Activated CD4-positive, CD25-positive, alpha-beta regulatory T cell treated with anti-CD3 and anti-CD28 coated beads, Interleukin-2, amount 50 U/mL, for 72 hours (primary cell): ENCODE measurements around the gene ASB2.

Experiments
- DNase-seq: peaks from one replicate; pipeline ENCODE4 v3.0.0; 2021

ASB2 gene

DNA sequence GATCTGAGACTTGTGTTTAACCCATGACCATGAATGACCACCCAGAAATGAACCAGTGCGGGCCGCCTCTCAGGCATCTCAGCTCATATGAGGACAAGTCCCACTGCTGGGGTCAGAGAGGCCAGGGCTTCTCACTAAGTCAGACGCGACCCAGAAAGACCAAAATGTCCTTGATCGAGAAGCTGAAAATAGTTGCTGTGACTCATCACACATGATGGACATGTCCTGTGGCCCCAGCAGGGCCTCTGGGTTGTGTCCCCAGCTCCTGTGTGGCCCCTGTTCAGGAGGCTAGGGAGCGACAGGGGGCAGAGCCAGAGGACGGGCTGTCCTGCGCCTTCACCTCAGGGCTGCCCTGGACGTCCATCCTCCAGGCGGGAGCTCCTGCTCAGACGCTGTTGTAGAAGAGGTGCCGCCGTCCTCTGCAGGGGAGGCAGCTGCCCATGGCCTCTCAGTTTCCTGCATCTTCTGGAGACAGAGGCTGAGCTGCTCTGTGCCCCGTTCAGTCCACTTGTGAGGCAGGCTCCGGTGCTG lies 78.2 kb downstream of the ASB2 start:
- no peak for DNase-seq

- no peak for DNase-seq
Measured at GRCh38 chr14:93897476-93897845, 78.9 kb downstream of the ASB2 start.

- DNase-seq = no peak
Measured at GRCh38 chr14:93895023-93895604, 81.3 kb downstream of the ASB2 start.

DNA sequence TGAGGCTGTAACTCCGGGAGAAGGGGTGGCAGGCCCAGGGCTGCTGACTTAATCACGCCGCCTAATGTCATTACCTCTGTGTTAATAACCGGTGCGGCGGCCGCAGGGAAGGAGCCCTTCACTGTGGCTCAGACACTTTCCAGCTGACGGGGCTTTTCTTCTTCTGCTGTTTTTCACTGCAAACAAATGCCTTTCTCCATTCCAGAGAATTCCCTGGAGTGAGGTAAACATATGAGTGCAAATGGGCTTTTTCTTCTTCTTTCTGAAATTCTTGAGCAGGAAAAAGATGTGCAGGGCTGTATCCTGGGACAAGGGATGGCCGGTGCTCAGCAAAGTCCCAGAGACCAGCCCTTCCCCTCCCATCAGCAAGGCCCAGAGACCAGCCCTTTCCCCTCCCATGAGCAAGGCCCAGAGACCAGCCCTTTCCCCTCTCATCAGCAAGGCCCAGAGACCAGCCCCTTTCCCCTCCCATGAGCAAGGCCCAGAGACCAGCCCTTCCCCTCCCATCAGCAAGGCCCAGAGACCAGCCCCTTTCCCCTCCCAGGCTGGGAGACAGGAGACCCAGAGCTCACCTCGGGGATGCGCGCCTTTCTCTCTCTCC lies 82.6 kb downstream of the ASB2 start:
- DNase-seq = no peak

GRCh38 chr14:93892923-93893558 lies 83.3 kb downstream of the ASB2 start:
- DNase-seq = peak; percentile 81

GRCh38 chr14:93892505-93892839 lies 83.9 kb downstream of the ASB2 start:
- DNase-seq = no peak

- no peak for DNase-seq
Measured at GRCh38 chr14:93891756-93892504, 84.4 kb downstream of the ASB2 start.

GRCh38 chr14:93889739-93890483 lies 86.5 kb downstream of the ASB2 start:
- DNase-seq = no peak

- no peak for DNase-seq
Measured at GRCh38 chr14:93888995-93889394, 87.4 kb downstream of the ASB2 start.

GRCh38 chr14:93884950-93885349 lies 91.4 kb downstream of the ASB2 start:
- DNase-seq = no peak
